ENCODE data around the gene HID1. TPM values are rescaled to one million over a fixed set of nuclear protein-coding genes. Genes with fewer than 3 reads are reported as not detected.

Gene HID1
- total RNA-seq, 4 donors from 2014 or later: 4.0 to 24.1 (median 6.1) TPM

DNA sequence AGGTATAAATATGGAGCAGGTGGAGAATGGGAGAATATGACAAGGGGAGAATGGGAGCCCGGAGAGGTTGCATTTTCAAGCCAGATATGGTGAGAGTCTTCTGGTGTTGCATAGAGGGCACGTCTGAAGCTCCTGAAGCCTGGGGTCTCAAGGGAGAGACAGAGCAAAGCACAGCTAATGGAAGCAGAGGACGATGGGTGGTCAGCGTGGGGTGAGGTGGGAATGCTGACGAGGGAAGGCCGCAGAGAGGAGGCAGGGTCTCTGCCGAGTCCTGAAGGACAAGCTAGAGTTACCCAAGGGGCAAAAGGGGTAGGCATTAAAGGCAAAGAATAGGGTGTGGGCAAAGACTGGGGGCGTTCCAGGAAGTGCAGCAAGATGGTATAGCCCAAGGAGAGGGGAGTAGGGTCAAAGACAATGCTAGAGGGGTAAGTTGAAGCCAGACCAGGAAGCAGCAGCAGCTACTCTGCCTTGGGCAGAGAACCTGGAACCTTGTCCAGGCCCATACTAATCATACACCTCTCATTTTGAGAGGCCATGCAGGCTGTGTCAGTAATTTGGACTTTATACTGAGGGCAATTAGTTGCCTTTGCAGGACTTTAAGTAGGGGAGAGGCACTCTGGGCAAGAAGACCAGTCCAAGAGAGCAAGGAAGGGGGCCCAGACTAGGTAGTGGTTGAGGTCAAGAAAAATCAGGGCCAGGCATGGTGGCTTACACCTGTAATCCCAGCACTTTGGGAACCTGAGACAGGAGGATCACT, 34.2 kb downstream of the HID1 start:
- ATAC-seq (ENCODE audit: low FRiP score) (no peak), DNase-seq (ENCODE audit: low spot score) (no peak)
- TF ChIP-seq, protein P1, sequence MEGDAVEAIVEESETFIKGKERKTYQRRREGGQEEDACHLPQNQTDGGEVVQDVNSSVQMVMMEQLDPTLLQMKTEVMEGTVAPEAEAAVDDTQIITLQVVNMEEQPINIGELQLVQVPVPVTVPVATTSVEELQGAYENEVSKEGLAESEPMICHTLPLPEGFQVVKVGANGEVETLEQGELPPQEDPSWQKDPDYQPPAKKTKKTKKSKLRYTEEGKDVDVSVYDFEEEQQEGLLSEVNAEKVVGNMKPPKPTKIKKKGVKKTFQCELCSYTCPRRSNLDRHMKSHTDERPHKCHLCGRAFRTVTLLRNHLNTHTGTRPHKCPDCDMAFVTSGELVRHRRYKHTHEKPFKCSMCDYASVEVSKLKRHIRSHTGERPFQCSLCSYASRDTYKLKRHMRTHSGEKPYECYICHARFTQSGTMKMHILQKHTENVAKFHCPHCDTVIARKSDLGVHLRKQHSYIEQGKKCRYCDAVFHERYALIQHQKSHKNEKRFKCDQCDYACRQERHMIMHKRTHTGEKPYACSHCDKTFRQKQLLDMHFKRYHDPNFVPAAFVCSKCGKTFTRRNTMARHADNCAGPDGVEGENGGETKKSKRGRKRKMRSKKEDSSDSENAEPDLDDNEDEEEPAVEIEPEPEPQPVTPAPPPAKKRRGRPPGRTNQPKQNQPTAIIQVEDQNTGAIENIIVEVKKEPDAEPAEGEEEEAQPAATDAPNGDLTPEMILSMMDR (IDR thresholded peaks at IDR 0.05): no peak

DNA sequence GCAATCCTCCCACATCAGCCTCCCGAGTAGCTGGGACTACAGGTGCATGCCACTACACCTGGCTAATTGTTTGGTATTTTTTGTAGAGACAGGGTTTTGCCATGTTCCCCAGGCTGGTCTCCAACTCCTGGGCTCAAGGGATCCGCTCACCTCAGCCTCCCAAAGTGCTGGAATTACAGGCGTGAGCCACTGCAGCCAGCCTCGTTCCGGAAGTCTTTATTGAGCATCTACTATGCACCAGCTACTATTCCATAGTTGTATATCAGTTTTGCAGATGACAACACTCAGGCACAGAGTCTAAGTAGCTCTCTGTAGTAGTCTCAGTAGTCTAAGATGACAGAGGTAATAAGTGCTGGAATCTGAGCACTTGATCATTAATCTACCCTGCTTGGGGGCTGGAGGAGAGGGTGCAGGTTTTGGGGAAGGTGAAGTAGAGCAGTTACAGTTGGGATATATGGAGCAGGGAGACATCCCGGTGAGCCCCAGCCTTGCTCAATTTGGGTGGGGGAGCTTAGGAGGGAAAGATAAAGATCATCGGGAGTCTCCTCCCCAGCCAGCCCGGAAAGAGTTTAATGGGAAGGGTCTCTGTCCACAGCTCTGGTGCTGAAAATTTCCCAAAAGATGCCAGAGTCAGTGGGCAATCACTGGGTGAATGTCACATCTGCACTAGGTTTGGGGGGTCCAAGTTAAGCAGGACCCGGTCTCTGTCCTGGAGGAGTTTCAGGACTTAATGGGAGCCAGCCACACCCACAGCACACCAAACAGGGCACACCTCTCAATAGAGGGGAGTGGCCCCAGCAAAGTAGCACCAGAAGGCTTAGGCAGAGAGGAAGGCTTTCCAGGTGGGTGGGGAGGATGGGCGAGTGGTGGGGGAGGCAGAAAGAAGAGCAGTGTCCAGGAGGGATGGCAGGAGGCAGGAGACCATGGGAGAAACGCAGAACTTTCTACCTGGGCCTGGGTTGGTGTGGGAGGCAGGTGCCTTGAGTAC, 35.2 kb downstream of the HID1 start:
- TF ChIP-seq, protein P1 (IDR thresholded peaks at IDR 0.05): no peak
- ATAC-seq (ENCODE audit: low FRiP score): no peak
- DNase-seq (ENCODE audit: low spot score): no peak

DNA sequence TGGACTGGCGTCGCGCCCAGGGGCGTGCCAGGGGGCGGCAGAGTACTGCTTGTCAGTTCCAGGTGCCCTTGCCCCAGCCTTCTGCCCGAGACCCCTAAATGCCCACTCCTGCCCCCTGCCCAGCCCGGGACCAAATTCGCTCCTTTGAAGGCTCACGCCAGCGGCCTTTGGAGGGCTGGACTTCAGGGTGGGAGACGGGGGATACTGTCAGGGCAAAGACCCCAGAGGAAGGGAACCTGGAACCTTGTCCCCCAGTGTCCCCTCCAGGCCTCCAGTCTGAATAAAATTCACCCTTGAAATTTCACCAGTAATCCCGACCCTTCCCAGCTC, 36.1 kb downstream of the HID1 start:
- no peak for DNase-seq (ENCODE audit: low spot score)
- no peak for ATAC-seq (ENCODE audit: low FRiP score)
- TF ChIP-seq, protein P1 (IDR thresholded peaks at IDR 0.05): no peak

DNA sequence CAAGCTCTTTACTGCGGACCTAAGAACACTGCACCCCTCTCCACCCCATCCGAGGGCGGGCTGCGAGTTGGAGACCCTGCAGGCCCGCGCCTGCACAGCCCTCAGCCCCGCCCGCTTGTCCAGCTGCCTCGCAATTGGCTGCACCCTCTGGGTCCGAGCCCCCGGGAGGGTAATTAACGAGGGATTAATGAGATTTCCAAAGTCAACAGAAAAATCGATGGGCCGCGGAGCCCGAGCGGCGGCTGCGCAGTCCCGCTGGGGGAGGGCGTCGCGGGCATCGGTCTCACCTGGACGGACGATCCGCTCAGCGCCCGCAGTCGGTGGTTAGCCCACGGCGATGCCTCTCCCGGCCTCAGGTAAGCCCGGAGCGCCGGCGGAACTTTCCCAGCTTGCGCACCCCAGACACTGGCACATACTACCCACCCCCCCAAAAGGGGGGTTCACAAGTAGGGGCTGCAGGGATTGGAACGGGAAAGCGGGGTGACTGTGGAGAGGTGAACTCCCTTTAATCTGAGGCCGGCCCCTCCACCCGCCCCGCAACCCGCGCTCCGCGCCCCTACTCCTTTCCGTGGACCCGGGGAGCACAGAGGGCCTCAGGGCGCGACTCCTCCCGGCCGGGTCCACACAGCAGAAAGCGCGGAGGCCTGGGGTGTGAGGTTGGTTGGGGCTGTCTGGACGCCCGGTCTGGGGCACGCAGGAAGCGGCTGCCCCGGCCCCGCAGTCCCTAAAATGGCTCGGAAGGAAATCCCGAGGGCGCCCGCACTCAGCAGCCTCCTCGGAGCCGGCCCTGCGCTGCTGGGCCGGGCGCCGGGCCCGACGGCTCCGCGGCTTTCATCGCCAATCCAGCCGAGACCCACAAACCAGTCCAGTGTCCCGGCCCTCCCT, 36.7 kb downstream of the HID1 start, which contains the start of gene OTOP3:
Gene OTOP3 (plus strand): TSS at position 314 of the 885 bp plus-strand sequence. CDS start 24 bp downstream, at position 338.
- no peak for DNase-seq (ENCODE audit: low spot score)
- ATAC-seq (ENCODE audit: low FRiP score): no peak
- TF ChIP-seq, protein P1 (IDR thresholded peaks at IDR 0.05): no peak

DNA sequence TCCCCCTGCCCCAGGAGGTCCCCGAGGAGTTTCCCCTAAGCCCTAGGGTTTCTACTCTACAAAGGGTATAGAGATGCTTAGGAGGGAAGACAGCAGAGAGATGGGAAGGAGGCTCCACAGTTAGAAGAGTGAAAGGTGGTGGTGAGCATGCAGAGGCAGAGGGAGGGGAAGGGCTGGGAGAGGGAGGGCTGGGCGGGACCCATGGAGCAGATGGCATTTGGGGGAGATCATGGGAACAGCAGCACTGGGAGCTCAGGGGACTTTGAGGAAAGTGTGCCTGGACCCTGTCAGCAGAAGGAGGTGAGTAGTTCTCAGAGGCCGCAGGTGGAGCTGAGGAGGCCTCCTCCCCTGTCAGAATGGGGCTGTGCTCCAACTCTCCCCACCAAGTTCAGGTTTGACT, 37.5 kb downstream of the HID1 start:
- TF ChIP-seq, protein P1 (IDR thresholded peaks at IDR 0.05): no peak
- ATAC-seq (ENCODE audit: low FRiP score) (no peak), DNase-seq (ENCODE audit: low spot score) (no peak)

DNA sequence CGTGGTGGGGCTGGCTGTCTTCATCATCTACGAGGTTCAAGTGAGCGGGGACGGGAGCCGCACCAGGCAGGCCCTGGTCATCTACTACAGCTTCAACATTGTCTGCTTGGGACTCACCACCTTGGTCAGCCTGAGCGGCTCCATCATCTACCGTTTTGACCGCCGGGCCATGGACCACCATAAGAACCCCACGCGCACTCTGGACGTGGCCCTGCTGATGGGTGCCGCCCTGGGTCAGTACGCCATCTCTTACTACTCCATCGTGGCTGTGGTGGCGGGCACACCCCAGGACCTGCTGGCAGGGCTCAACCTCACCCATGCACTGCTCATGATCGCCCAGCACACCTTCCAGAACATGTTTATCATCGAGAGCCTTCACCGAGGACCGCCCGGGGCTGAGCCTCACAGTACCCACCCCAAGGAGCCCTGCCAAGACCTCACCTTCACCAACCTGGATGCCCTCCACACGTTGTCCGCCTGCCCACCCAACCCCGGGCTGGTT, 42.0 kb downstream of the HID1 start:
- TF ChIP-seq, protein P1 (IDR thresholded peaks at IDR 0.05): no peak
- ATAC-seq (ENCODE audit: low FRiP score) (no peak), DNase-seq (ENCODE audit: low spot score) (no peak)

Measured in omental fat pad (tissue), 4 donors.